GM12872 (cell line): ENCODE results near the gene B3GNT4.

Experiments
- CTCF ChIP-seq: IDR thresholded peaks from 3 replicates; pipeline ENCODE4 v1.5.1; 2011; ENCODE audit warnings: low read depth, mild to moderate bottlenecking, low read length, moderate library complexity; ENCODE audit not compliant: insufficient read depth

Gene B3GNT4

GRCh38 chr12:122166422-122167349, 36.8 kb upstream of the B3GNT4 start:
- TF ChIP-seq CTCF: no peak

GRCh38 chr12:122167356-122167925, 36.1 kb upstream of the B3GNT4 start:
- TF ChIP-seq CTCF: no peak

GRCh38 chr12:122168492-122168891, 35.0 kb upstream of the B3GNT4 start:
- no peak for TF ChIP-seq CTCF

GRCh38 chr12:122171399-122171798, 32.1 kb upstream of the B3GNT4 start:
- no peak for TF ChIP-seq CTCF

- TF ChIP-seq CTCF: no peak
Measured at GRCh38 chr12:122172262-122172939, 31.1 kb upstream of the B3GNT4 start.

GRCh38 chr12:122174155-122174845, 29.2 kb upstream of the B3GNT4 start, which contains the start of gene IL31:
TSS of gene IL31 (minus strand) at chr12:122174221. CDS start at chr12:122174172, 49 bp downstream.
- no peak for TF ChIP-seq CTCF
